Activated CD4-positive, alpha-beta T cell treated with anti-CD3 and anti-CD28 coated beads, Interleukin-2, amount 50 U/mL, for 24 hours (primary cell): ENCODE results near the gene MORN1.

ENCODE experiments used
- DNase-seq, 2 donors: peaks; one replicate each; pipeline ENCODE4 v3.0.0-alpha.2; 2020; ENCODE audit warnings: low read depth in 1 of 2, low spot score in 1 of 2

Gene MORN1

DNA sequence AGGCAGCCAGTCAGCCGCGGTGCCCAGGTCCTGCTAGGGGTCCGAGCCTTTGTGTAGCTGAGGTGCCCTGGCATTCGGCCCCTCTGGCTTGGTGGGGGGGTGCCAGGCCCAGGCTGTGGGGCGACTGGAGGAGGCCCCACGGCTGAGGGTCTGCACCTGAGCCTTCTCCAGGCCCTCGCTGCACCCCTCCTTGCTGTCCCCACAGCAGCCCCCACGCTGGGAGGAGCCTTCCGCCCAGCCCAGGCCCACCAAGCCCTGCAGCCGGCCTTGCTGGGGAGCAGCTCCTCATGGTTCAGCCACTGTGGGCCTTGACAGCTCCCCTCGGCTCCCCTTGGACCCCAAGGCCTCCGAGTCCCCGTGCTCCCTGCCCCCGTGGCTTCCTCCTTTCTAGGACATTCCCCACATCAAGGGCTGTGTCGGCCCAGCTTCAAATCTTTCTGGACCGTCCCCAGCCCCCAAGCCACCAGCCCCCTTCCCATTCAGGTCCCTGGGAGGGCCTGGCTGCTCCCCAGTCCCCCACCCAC lies 67.8 kb downstream of the MORN1 start:
- no peak for DNase-seq

GRCh38 chr1:2322581-2323211 lies 68.7 kb downstream of the MORN1 start:
- DNase-seq = no peak

GRCh38 chr1:2322065-2322571 lies 69.2 kb downstream of the MORN1 start:
- no peak for DNase-seq

GRCh38 chr1:2320760-2321667 lies 70.3 kb downstream of the MORN1 start:
- DNase-seq = no peak

- no peak for DNase-seq
Observed at GRCh38 chr1:2320006-2320405, 71.3 kb downstream of the MORN1 start.

- DNase-seq = no peak
Observed at GRCh38 chr1:2319291-2319690, 72.1 kb downstream of the MORN1 start.

DNA sequence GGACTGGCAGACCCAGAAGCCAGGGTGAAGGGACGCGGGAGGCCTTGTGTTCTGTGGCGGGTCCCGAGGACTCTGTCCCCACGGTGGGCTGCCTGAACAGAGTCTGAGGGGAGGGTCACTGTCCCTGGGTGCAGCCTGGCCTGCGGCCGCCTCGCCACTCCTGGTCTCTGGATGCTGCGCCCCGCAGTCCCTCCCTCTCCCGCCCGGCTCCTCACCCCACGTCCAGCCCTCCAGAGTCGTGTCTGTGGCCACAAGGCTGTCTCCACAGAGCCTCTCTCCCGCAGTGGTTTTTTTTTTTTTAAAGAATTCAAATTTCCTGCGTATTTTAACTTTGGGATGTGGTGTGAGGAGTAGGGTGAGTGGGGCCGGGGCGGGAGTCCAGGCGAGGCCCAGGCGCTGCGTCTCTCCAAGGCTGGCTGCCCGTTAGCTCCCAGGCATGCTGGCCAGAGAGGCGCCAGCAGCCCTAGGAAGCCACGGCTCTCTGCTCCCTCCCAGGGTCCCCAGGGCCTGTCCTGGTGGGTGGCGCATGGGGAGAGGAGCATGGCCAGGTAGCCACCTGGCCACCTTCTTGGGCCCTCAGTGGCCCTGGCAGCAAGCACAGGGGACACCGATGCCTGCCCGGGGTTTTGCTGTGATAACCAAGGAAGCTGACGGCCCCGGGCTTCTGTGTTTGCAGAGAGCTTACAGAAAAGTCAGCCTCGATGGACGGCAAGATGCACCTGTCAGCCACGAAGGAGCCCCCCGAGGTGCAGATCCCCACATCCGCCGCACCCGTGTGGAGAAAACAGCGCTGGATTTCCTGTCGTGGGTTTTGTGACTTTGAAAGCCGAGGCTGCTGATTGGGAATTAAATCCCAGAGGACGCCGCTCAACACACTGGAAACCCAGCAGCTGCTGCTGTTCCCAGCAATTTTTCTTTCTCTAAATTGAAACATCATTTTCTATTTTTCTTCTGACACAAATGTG lies 72.8 kb downstream of the MORN1 start:
- DNase-seq = no peak

GRCh38 chr1:2317230-2318065 lies 73.9 kb downstream of the MORN1 start:
- no peak for DNase-seq

DNA sequence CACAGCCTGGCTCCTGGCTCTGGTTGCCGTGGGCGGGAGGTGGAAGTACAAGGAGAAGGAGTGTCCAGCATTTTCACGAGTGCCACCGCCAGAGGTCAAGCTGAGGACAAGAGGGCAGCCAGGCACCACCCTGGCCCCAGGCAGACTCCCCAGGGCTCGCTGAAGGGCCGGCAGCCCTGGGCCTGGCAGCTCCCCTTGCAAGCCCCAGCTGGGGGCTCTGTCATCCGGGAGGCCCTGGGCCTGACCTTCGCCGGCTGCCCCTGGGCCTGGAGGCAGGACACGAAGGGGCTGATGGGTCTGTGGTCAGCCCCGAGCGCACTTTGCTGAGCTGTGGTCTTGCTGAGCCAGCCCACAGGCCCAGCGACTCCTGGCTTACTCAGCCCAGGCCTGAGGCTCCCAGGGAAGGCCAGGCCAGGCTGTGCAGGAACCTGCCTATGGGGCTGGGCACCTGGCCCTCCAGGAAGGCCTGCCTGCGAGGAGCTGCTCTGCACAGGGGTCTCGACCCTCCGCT lies 74.8 kb downstream of the MORN1 start:
- no peak for DNase-seq

DNA sequence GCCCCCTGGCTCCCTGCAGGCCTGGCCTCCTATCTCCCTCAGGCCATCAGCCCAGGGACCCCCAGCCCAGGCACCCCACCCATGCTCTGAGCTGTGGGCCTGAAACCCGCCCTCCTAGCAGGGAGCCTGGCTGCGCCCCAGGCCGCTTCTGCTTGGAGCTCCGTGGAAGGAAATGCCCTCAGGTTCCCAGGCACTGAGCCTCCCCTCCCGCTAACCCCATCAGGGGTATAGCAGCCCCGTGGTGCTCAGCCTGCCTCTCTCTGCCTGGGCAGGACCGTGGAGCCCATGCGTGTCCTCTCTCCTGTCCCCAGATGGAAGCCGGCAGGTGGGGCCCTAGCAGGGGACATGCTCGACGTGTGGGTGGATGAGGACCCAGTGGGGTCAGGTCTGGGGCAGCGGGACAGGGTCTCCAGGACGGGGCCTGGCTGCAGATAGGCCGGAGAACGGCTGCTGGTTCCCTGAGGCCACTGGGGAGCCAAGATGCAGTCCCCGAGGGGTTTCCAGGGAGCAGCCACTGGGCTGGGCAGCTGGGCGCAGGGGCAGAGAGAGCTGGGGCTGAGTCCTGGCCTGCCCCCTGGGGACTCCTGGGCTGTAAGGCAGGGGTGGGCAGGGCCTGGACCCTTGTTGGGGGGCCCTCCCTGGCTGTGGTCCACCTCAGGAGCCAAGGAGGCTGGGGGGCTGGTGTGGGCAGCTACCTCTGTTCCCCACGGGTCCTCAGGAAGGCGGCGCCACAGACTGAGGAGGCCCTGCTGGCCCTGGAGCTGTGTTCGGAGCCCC lies 75.5 kb downstream of the MORN1 start:
- DNase-seq = no peak

DNA sequence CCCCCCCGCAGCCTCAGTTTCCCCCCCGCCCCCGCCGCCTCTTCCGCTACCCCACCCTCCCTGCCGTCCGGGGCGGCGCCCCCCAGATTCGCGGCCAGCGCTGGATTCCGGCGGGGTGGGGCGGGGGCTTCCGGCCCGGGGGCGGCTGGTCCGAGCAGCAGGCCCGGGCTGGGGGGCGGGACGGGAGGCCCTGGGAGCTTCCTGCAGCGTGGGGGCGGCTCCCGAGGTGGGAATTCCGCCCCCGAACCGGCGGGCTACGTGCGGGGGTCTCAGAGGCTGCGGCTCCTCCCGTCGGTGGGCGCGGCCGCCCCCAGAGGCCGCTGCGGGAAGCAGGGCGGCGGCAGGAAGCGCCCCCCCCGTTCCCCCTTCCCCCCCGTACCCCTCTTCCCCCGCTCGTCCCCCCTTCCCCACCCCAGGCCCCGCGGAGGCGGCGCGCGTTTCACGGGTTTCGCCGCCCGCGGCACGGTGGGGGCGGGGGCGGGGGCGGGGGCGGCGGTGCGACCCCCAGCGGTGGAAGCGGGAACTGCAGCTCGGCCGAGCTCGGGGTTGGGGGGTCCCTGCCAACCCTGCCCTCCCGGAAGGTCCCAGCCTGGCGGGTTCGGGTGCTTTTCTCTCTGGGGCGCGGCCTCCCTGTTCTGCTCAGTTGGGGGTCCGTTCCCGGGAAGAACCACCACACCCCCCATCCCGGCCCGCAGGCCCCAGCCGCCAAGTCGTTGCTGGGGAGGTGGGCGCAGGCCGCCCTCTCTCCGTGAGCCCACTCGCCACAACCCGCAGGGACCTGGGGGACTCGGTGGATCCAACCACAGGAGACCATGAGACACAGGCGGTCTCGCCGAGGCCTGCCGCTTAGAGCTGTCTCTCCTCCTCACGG lies 76.3 kb downstream of the MORN1 start:
- peak in 1 of 2 donors; percentile 30 for DNase-seq

DNA sequence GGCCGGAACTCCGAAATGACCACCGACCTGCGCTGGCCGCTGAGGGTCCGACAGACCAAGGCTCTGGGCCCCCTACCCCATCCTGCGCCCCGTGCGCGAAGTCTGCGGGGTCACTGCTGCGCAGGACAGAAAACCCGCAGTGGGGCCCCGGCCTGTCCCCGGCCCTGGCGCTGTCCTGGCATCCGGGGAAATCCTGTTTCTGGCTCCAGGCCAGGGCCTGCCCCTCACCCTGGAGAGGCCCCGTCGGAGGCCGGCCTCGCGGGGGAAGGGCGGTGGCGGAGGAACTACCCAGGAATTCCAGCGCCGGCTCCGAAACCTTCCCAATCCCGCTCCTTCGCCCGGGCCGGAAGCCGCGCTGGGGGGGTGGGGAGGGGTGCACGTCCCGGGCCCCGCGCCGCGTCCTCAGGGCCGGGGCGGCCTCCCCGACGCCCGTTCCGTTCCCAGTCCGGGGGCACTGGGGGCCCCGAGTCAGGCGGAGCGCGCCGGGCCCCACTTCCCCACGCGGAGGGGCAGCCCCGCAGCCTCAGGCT lies 77.0 kb downstream of the MORN1 start:
- no peak for DNase-seq

DNA sequence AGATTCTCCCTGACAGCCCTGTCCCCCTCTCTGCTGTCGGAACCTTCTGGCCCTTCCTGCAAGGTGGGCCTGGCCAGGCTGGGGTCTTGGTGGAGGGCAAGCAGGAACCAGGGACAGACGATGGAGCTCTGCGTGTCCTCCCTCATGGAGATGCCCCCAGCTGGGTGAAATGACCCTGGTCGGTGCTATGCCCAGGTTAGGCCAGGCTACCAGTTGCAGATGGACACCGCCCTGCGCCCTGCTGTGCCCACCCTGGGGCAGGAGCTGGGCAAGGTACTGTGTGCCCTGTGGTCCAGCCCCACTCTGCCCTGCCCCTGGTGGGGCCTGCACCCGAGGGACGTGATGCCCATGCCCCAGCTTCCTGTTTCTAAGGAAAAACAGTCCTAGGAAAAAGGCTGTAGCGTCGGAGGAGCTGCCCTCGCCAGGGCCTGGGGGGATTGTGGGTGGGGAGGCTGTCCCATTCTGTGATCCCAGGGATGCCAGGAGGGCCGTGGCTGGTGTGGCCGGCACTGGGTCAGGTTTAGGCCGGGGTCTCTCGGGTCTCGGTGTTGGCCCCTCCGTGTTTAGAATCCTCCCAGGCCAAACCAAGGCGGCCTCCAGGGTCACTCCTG lies 77.6 kb downstream of the MORN1 start:
- DNase-seq = no peak

GRCh38 chr1:2312515-2313301 lies 78.6 kb downstream of the MORN1 start:
- no peak for DNase-seq

GRCh38 chr1:2312160-2312514 lies 79.2 kb downstream of the MORN1 start:
- no peak for DNase-seq

DNA sequence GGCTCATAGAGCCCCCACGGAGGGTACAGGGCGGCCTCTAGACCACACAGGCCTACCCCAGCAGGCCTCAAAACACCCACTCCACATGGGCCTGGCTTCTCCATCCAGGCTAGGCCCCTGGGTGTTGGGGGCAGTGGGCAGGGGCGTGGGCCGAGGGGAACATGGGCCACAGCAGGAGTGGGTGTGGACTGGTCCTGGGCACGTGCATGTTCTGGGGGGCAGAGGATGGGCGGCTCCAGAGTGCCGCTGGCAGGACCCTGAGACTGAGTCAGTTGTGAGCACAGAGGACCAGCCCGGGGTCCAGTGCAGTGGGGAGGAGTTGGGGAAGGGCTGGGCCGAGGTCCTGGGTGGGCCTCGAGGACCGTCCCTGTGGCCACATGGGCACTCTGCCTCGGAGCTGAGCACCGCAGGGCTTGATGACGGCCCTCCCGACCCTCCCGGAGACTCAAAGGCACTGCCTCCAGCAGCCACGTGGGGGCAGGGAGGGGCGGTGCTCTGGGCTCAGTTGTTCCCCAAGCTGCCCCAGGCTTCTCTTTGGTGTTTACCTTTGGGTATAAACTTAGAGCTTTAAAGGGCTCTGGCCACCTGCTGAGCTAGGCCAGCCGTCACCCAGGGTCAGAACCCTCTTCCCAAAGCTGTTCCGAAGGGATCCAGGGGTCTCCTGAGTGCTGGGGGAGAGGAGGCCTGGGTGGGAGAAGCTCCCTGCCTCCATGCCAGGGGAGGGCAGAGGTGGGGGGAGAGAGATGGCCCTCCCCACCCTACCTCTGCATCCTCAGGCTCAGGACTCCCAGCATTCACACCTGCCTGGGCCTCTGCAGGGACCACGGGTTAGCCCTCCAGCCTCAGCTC lies 79.9 kb downstream of the MORN1 start:
- DNase-seq = no peak
